ENCODE results near the gene GPC3. TPM values are rescaled to one million over a fixed set of nuclear protein-coding genes. Genes with fewer than 3 reads are reported as not detected.
A peak's percentile ranks its signal among the peaks of the same experiment; 100 is the strongest.

Gene GPC3
- total RNA-seq, 1 donor: not detected

GRCh38 chrX:133649651-133650050, 335.7 kb downstream of the GPC3 start:
- DNase-seq (ENCODE audit: low read depth): no peak
- no peak for TF ChIP-seq CTCF (IDR thresholded peaks at IDR 0.05; ENCODE audit: insufficient read depth, low read depth, low read length)
- no peak overlapping the region for H3K4me3 ChIP-seq (ENCODE audit: low read depth, low read length)

GRCh38 chrX:133648594-133648993, 336.8 kb downstream of the GPC3 start:
- no peak for TF ChIP-seq CTCF (IDR thresholded peaks at IDR 0.05; ENCODE audit: insufficient read depth, low read depth, low read length)
- no peak overlapping the region for H3K4me3 ChIP-seq (ENCODE audit: low read depth, low read length)
- DNase-seq (ENCODE audit: low read depth): no peak

GRCh38 chrX:133646719-133647116, 338.7 kb downstream of the GPC3 start:
- no peak overlapping the region for H3K4me3 ChIP-seq (ENCODE audit: low read depth, low read length)
- no peak for DNase-seq (ENCODE audit: low read depth)
- no peak for TF ChIP-seq CTCF (IDR thresholded peaks at IDR 0.05; ENCODE audit: insufficient read depth, low read depth, low read length)

- no peak for TF ChIP-seq CTCF (IDR thresholded peaks at IDR 0.05; ENCODE audit: insufficient read depth, low read depth, low read length)
- peak; percentile 52 for DNase-seq (ENCODE audit: low read depth)
- no peak overlapping the region for H3K4me3 ChIP-seq (ENCODE audit: low read depth, low read length)
Observed at GRCh38 chrX:133645977-133646718, 339.2 kb downstream of the GPC3 start.

GRCh38 chrX:133645256-133645655, 340.1 kb downstream of the GPC3 start:
- DNase-seq (ENCODE audit: low read depth): peak; percentile 19

GRCh38 chrX:133640161-133641015, 345.0 kb downstream of the GPC3 start:
- H3K4me3 ChIP-seq (ENCODE audit: low read depth, low read length): no peak overlapping the region
- no peak for TF ChIP-seq CTCF (IDR thresholded peaks at IDR 0.05; ENCODE audit: insufficient read depth, low read depth, low read length)
- no peak for DNase-seq (ENCODE audit: low read depth)

More at GRCh38 chrX:133645256-133645655, 340.1 kb downstream of the GPC3 start:
- no peak for TF ChIP-seq CTCF (IDR thresholded peaks at IDR 0.05; ENCODE audit: insufficient read depth, low read depth, low read length)
- no peak overlapping the region for H3K4me3 ChIP-seq (ENCODE audit: low read depth, low read length)
